Osteocyte (in vitro differentiated cells): ENCODE data around the gene TSPAN12. TPM values are rescaled to one million over a fixed set of nuclear protein-coding genes. Genes with fewer than 3 reads are reported as not detected.

ENCODE experiments used
- DNase-seq: peaks from one replicate; pipeline ENCODE4 v3.0.0; 2021; ENCODE audit warnings: mixed read lengths; ENCODE audit not compliant: unreplicated experiment; ENCODE audit errors: extremely low spot score
- H3K27ac Mint-ChIP-seq: one replicate; pipeline ENCODE4 v1.8.0; 2021; ENCODE audit warnings: mild to moderate bottlenecking, mixed read lengths; ENCODE audit not compliant: unreplicated experiment
- H3K27me3 Mint-ChIP-seq: one replicate; pipeline ENCODE4 v1.8.0; 2021; ENCODE audit warnings: mixed read lengths; ENCODE audit not compliant: unreplicated experiment
- H3K36me3 Mint-ChIP-seq: one replicate; pipeline ENCODE4 v1.8.0; 2021; ENCODE audit warnings: mixed read lengths; ENCODE audit not compliant: unreplicated experiment
- H3K4me1 Mint-ChIP-seq: one replicate; pipeline ENCODE4 v1.8.0; 2021; ENCODE audit warnings: mixed read lengths; ENCODE audit not compliant: unreplicated experiment
- H3K4me3 Mint-ChIP-seq: one replicate; pipeline ENCODE4 v1.8.0; 2021; ENCODE audit warnings: mild to moderate bottlenecking, moderate library complexity, mixed read lengths; ENCODE audit not compliant: unreplicated experiment
- H3K9me3 Mint-ChIP-seq: one replicate; pipeline ENCODE4 v1.8.0; 2021; ENCODE audit warnings: mixed read lengths; ENCODE audit not compliant: unreplicated experiment
- total RNA-seq: library from RNA; stranded (reverse); gene quantifications from 2 replicates; pipeline ENCODE4 v1.2.1, GENCODE V29; 2021
- TF ChIP-seq, protein P1 (sequence below): fragments of 200-600 bp; sonication (generic); IDR thresholded peaks from 2 replicates; pipeline ENCODE4 v1.5.0; 2021; ENCODE audit warnings: antibody characterized with exemption, mild to moderate bottlenecking, moderate library complexity

TSPAN12 gene
- total RNA-seq, 1 donor from 2014 or later = 13.2 TPM

DNA sequence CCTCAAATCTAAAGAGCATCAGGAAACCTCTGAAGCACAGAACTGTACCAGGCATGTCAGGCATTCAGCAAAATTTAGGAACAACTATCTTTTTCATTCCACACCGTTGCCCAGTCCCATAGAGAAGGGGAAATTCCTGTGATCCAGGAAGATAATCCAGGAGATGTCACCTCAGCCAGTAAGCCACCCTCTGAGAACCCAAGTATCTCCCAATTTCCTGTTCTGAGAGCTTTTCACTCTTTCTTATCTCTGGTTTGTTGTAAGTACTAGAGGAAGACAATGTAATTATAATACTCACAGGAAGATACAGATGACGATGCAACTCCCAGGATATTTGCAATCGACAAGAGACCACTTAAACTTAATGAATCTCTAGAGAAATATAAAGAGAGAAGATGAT is 97.1 kb downstream of the TSPAN12 start:
- H3K9me3 Mint-ChIP-seq = no peaks in the 10 kb centered on the region
- TF ChIP-seq, protein P1, sequence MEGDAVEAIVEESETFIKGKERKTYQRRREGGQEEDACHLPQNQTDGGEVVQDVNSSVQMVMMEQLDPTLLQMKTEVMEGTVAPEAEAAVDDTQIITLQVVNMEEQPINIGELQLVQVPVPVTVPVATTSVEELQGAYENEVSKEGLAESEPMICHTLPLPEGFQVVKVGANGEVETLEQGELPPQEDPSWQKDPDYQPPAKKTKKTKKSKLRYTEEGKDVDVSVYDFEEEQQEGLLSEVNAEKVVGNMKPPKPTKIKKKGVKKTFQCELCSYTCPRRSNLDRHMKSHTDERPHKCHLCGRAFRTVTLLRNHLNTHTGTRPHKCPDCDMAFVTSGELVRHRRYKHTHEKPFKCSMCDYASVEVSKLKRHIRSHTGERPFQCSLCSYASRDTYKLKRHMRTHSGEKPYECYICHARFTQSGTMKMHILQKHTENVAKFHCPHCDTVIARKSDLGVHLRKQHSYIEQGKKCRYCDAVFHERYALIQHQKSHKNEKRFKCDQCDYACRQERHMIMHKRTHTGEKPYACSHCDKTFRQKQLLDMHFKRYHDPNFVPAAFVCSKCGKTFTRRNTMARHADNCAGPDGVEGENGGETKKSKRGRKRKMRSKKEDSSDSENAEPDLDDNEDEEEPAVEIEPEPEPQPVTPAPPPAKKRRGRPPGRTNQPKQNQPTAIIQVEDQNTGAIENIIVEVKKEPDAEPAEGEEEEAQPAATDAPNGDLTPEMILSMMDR = no peak
- no peak overlapping the region for H3K27ac Mint-ChIP-seq
- H3K4me3 Mint-ChIP-seq = no peak overlapping the region
- no peaks in the 10 kb centered on the region for H3K27me3 Mint-ChIP-seq
- peaks cover 3% of the 10 kb centered on the region for H3K4me1 Mint-ChIP-seq
- no peak for DNase-seq
- H3K36me3 Mint-ChIP-seq = no peaks in the 10 kb centered on the region

DNA sequence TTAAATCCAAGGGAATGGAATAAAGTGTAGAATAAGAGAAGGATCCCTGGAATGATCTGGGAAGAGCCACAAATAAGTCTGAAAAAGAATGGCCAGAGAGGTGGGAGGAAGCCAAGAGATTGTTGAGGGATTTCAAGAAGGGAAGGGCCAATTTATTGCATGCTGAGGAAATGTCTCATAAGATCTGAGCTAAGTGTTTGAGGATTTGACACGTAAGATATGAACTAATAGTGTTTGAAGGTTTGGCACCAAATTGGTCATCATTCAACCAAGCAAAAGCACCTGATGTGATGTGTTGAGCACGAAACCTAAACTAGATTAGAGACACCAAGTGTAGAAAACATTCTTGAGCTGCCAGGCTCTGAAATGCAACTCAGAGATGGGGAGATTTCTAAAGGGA is 97.9 kb downstream of the TSPAN12 start:
- Mint-ChIP-seq H3K27me3 (no peaks in the 10 kb centered on the region), H3K9me3 (no peaks in the 10 kb centered on the region), H3K4me3 (no peak overlapping the region), H3K4me1 (peaks cover 3% of the 10 kb centered on the region), H3K36me3 (no peaks in the 10 kb centered on the region), H3K27ac (no peak overlapping the region)
- TF ChIP-seq, protein P1 = no peak
- no peak for DNase-seq

DNA sequence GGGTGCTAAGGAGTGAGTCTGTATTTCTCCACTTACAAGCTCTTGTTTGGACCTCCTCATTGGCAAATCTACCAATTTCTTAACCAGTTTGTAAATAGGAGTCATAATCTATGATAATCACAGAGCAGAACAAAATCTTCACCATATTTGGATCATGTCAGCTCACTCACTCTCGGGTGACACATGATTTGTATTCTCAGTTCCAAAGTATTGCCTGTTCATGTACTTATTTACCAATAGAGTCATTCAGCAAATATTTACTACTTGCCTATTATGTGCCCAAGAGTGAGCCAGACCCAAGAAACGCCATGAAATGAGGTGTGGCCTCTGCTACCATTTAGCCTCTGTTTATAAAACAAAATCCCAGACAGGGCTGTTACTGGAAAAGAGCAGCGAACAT is 114.8 kb downstream of the TSPAN12 start:
- DNase-seq = no peak
- TF ChIP-seq, protein P1 = no peak
- Mint-ChIP-seq H3K27me3 (no peaks in the 10 kb centered on the region), H3K4me1 (peaks cover 27% of the 10 kb centered on the region), H3K27ac (no peak overlapping the region), H3K9me3 (no peaks in the 10 kb centered on the region), H3K4me3 (no peak overlapping the region), H3K36me3 (no peaks in the 10 kb centered on the region)

DNA sequence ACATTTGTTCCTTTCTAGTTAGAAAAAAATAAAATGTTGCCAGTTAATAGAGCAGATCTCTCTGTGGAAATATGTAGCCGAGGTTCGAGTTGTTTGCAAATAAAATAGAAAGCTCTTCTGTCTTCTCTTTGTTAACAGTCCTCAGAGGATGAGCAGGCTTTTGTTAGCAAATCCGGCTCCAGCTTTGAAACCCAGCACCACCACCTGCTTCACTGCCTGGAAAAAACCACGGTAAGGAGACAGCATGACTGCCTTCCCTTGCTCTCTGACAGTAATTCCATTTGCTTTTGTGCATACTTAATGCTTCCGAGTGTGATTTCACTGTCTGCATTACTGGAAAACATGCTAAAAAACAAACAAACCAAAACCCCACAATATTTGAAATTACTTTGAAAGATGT is 115.6 kb downstream of the TSPAN12 start:
- H3K27me3 Mint-ChIP-seq = no peaks in the 10 kb centered on the region
- H3K4me1 Mint-ChIP-seq = peaks cover 27% of the 10 kb centered on the region
- DNase-seq = no peak
- H3K27ac Mint-ChIP-seq = no peak overlapping the region
- H3K4me3 Mint-ChIP-seq = no peak overlapping the region
- H3K9me3 Mint-ChIP-seq = no peaks in the 10 kb centered on the region
- H3K36me3 Mint-ChIP-seq = no peaks in the 10 kb centered on the region
- TF ChIP-seq, protein P1 = no peak

DNA sequence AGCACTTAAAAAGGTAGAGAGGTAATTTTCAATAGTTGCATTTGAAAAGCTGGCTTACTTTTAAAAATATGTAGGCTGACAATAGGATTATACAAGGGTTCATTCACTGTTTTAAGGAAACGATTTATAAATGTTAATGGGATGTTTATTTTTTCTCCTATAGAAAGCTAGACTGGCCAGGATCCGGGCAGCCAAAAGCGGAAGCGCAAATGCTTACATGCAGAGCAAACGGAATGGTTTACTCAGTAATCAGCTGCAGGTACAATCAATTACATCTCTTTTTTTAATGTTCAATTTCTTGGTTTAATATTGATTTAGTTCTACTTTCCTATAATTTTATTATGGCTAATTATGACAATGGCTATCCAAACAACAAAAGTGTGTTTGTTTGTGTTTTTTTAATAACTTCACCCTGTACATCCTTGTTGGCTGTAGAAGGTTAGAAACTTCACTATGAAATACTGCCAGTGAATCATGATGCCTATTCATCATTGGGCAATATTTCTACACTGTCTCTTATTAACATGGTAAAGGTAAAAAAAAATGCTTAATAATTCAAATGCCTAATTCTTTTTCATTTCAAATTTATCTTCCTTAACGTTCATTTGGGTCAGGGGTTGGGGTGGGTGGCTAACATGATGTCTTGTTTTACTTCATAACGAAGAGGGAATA is 116.4 kb downstream of the TSPAN12 start:
- TF ChIP-seq, protein P1 = no peak
- H3K27ac Mint-ChIP-seq = no peak overlapping the region

More for the DNA sequence above, 116.4 kb downstream of the TSPAN12 start:
- Mint-ChIP-seq H3K27me3 (no peaks in the 10 kb centered on the region), H3K4me3 (no peak overlapping the region), H3K36me3 (no peaks in the 10 kb centered on the region), H3K9me3 (no peaks in the 10 kb centered on the region), H3K4me1 (peaks cover 27% of the 10 kb centered on the region)
- no peak for DNase-seq
